Neural cell (in vitro differentiated cells): ENCODE results near the gene SCAI. TPM values are rescaled to one million over a fixed set of nuclear protein-coding genes. Genes with fewer than 3 reads are reported as not detected.

ENCODE experiments used
- H2AFZ ChIP-seq: fragments of 200-600, 300-800 bp; sonication (generic), shearing (Covaris generic); 2 replicates; pipeline ENCODE4 v1.6.0; 2014; ENCODE audit warnings: low read depth, mild to moderate bottlenecking, antibody characterized with exemption, low read length, moderate library complexity
- H3F3A ChIP-seq: fragments of 200-600 bp; shearing (Covaris generic); 2 replicates; pipeline ENCODE4 v1.6.1; 2016; ENCODE audit warnings: mild to moderate bottlenecking, moderate library complexity, mixed read lengths, antibody characterized with exemption, low read length; ENCODE audit not compliant: insufficient read depth, poor library complexity, severe bottlenecking
- H3K27ac ChIP-seq: fragments of 200-600, 300-800 bp; sonication (generic), shearing (Covaris generic); 2 replicates; pipeline ENCODE4 v1.5.1; 2014; ENCODE audit warnings: mild to moderate bottlenecking, low read length, moderate library complexity
- H3K27me3 ChIP-seq: fragments of 300-800, 200-600 bp; sonication (generic), shearing (Covaris generic); 2 replicates; pipeline ENCODE4 v1.6.0; 2014; ENCODE audit warnings: mild to moderate bottlenecking, low read depth, low read length, moderate library complexity; ENCODE audit not compliant: insufficient read depth
- H3K36me3 ChIP-seq: fragments of 300-800, 200-600 bp; sonication (generic), shearing (Covaris generic); 2 replicates; pipeline ENCODE4 v1.5.1; 2014; ENCODE audit warnings: mild to moderate bottlenecking, antibody characterized with exemption, low read length, moderate library complexity; ENCODE audit not compliant: insufficient read depth
- H3K4me2 ChIP-seq: fragments of 300-800, 200-600 bp; sonication (generic), shearing (Covaris generic); 2 replicates; pipeline ENCODE4 v1.6.0; 2014; ENCODE audit warnings: mild to moderate bottlenecking, low read length
- H3K4me3 ChIP-seq: fragments of 300-800, 200-600 bp; sonication (generic), shearing (Covaris generic); 2 replicates; pipeline ENCODE4 v1.5.1; 2014; ENCODE audit warnings: mild to moderate bottlenecking, low read length, moderate library complexity
- H3K79me2 ChIP-seq: fragments of 200-600 bp; shearing (Covaris generic); replicated peaks from 2 replicates; pipeline ENCODE4 v1.6.0; 2014; ENCODE audit warnings: mild to moderate bottlenecking, low read length, moderate library complexity; ENCODE audit not compliant: insufficient read depth
- H3K9ac ChIP-seq: fragments of 300-800, 200-600 bp; sonication (generic), shearing (Covaris generic); 2 replicates; pipeline ENCODE4 v1.6.1; 2016; ENCODE audit warnings: mild to moderate bottlenecking, low read length, mixed read lengths
- H3K9me2 ChIP-seq: fragments of 200-600 bp; shearing (Covaris generic); 2 replicates; pipeline ENCODE4 v1.6.1; 2016; ENCODE audit warnings: mild to moderate bottlenecking, low read length, mixed read lengths; ENCODE audit not compliant: insufficient read depth
- H3K9me3 ChIP-seq: fragments of 200-600, 300-800 bp; sonication (generic), shearing (Covaris generic); 2 replicates; pipeline ENCODE4 v1.6.1; 2016; ENCODE audit warnings: mild to moderate bottlenecking, mixed run types, low read length, moderate library complexity, mixed read lengths
- H4K20me1 ChIP-seq: fragments of 200-600 bp; shearing (Covaris generic); 2 replicates; pipeline ENCODE4 v1.6.1; 2016; ENCODE audit warnings: mild to moderate bottlenecking, mixed run types; ENCODE audit not compliant: insufficient read depth
- CTCF ChIP-seq: fragments of 450-650 bp; IDR thresholded peaks from 2 replicates; pipeline ENCODE4 v1.5.1; 2014; ENCODE audit warnings: antibody characterized with exemption, mild to moderate bottlenecking, moderate library complexity; ENCODE audit not compliant: poor library complexity, severe bottlenecking
- EP300 ChIP-seq: fragments of 450-650 bp; conservative IDR thresholded peaks from 2 replicates; pipeline ENCODE4 v1.6.1; 2014; ENCODE audit warnings: antibody characterized with exemption, mild to moderate bottlenecking, moderate library complexity; ENCODE audit not compliant: poor library complexity, severe bottlenecking
- EZH2 ChIP-seq: fragments of 200-600, 300-800 bp; shearing (Covaris generic), sonication (generic); IDR thresholded peaks from 2 replicates; pipeline ENCODE4 v1.6.1; 2014; ENCODE audit warnings: antibody characterized with exemption, low read length, borderline replicate concordance, mild to moderate bottlenecking; ENCODE audit not compliant: insufficient read depth, poor library complexity, severe bottlenecking
- MXI1 ChIP-seq: fragments of 450-650 bp; conservative IDR thresholded peaks from 2 replicates; pipeline ENCODE4 v1.6.1; 2014; ENCODE audit warnings: antibody characterized with exemption, mild to moderate bottlenecking; ENCODE audit not compliant: poor library complexity, severe bottlenecking
- POLR2AphosphoS5 ChIP-seq: IDR thresholded peaks from 2 replicates; pipeline ENCODE4 v1.6.1; 2012
- RAD21 ChIP-seq: fragments of 450-650 bp; conservative IDR thresholded peaks from 2 replicates; pipeline ENCODE4 v1.6.1; 2014; ENCODE audit warnings: antibody characterized with exemption, mild to moderate bottlenecking, moderate library complexity
- REST ChIP-seq: IDR thresholded peaks from 2 replicates; pipeline ENCODE4 v1.6.1; 2012; ENCODE audit warnings: borderline replicate concordance
- SMC3 ChIP-seq: fragments of 450-650 bp; conservative IDR thresholded peaks from 2 replicates; pipeline ENCODE4 v1.6.1; 2014; ENCODE audit warnings: antibody characterized with exemption, mild to moderate bottlenecking, moderate library complexity; ENCODE audit not compliant: poor library complexity
- TAF1 ChIP-seq: IDR thresholded peaks from 2 replicates; pipeline ENCODE4 v1.6.1; 2012; ENCODE audit warnings: low read depth
- polyA plus RNA-seq: library from polyadenylated mRNA; depleted of rRNA; stranded (reverse); fragments of >200 nt; gene quantifications from 2 replicates; pipeline ENCODE4 v1.2.3, GENCODE V29; 2014

SCAI gene
- polyA plus RNA-seq, 1 donor from 2014 or later: 43.2 TPM

- H3K9me2 ChIP-seq: no peaks in the 10 kb centered on the region
- no peak overlapping the region for H3K4me3 ChIP-seq
- TF ChIP-seq CTCF (no peak), SMC3 (no peak), EP300 (no peak), POLR2AphosphoS5 (no peak), RAD21 (no peak), REST (no peak), MXI1 (no peak), EZH2 (no peak), TAF1 (no peak)
- no peak overlapping the region for H3K27ac ChIP-seq
- no peak overlapping the region for H2AFZ ChIP-seq
- H3K27me3 ChIP-seq: no peaks in the 10 kb centered on the region
- no peaks in the 10 kb centered on the region for H3K36me3 ChIP-seq
- H3F3A ChIP-seq: no peaks in the 10 kb centered on the region
- no peak overlapping the region for H3K4me2 ChIP-seq
- H3K9me3 ChIP-seq: no peaks in the 10 kb centered on the region
- H3K9ac ChIP-seq: no peak overlapping the region
- no peaks in the 10 kb centered on the region for H3K79me2 ChIP-seq
- no peaks in the 10 kb centered on the region for H4K20me1 ChIP-seq
These were observed 134.7 kb downstream of the SCAI start for GRCh38 chr9:125008599-125008998.

- H4K20me1 ChIP-seq: no peaks in the 10 kb centered on the region
- no peak overlapping the region for H3K4me2 ChIP-seq
- no peak overlapping the region for H2AFZ ChIP-seq
- no peaks in the 10 kb centered on the region for H3K27me3 ChIP-seq
- H3K36me3 ChIP-seq: no peaks in the 10 kb centered on the region
- TF ChIP-seq SMC3 (no peak), RAD21 (no peak), MXI1 (no peak), EZH2 (no peak), REST (no peak), POLR2AphosphoS5 (no peak), CTCF (no peak), TAF1 (no peak), EP300 (no peak)
- H3K9me3 ChIP-seq: no peaks in the 10 kb centered on the region
- no peak overlapping the region for H3K9ac ChIP-seq
- H3K79me2 ChIP-seq: no peaks in the 10 kb centered on the region
- H3F3A ChIP-seq: no peaks in the 10 kb centered on the region
- H3K27ac ChIP-seq: no peak overlapping the region
- H3K4me3 ChIP-seq: no peak overlapping the region
- no peaks in the 10 kb centered on the region for H3K9me2 ChIP-seq
These were observed 140.0 kb downstream of the SCAI start for GRCh38 chr9:125003332-125003731.
